K562 (cell line): Measurements from ENCODE around the gene KRT75. TPM values are rescaled to one million over a fixed set of nuclear protein-coding genes. Genes with fewer than 3 reads are reported as not detected.

Experiments used
- ATAC-seq: fragments of 200-7000 bp; cut with Tn5 transposase; 3 replicates; pipeline ENCODE4 v1.9.1; 2020; ENCODE audit warnings: moderate library complexity
- BruUV-seq: library from RNA; stranded (reverse); fragments of 400-500 nt; replicated peaks from 2 replicates; lab custom pipeline; 2021; lab: Mats Ljungman, UMichigan
- CTCF ChIA-PET: fragments of 300-600 bp; formaldehyde crosslinking; extraction: SDS; loops from one replicate; lab custom pipeline; 2021; ENCODE audit warnings: low intra/inter-chr PET ratio; lab: Yijun Ruan, JAX
- POLR2A ChIA-PET: fragments of 300-600, 350-650 bp; sonication (Branson Sonifier 250); formaldehyde crosslinking; extraction: SDS; loops from one replicate; lab custom pipeline; 2021; ENCODE audit warnings: antibody characterized with exemption, inconsistent platforms; lab: Yijun Ruan, JAX
- DNase-seq, 4 experiments: peaks; one replicate each; pipeline versions ENCODE4 v3.0.0 to v3.0.0-alpha.2; 2011 to 2018; ENCODE audit warnings: low spot score in 3 of 4, mixed read lengths in 3 of 4; ENCODE audit errors: extremely low read depth in 1 of 4
- FAIRE-seq: peaks from 2 replicates; lab custom pipeline; 2011; peaks lifted over from hg19 to GRCh38; lab: Jason Lieb, UNC
- H2AFZ ChIP-seq: 2 replicates; pipeline ENCODE4 v1.6.0; 2011; ENCODE audit warnings: low read depth, low read length, control low read depth, inconsistent platforms
- H3K27ac ChIP-seq: fragments of 200-600 bp; 3 replicates; pipeline ENCODE4 v1.8.0; 2011; ENCODE audit warnings: low read depth, mild to moderate bottlenecking, control low read depth, inconsistent platforms, low read length, moderate library complexity, mixed read lengths; ENCODE audit errors: extremely low read depth
- H3K27me3 ChIP-seq, 2 experiments: fragments of 300-600 bp in 1 of 2; 2 replicates in 1 of 2; 3 replicates in 1 of 2; pipeline versions ENCODE4 v1.6.0 to v1.8.0; 2011; ENCODE audit warnings: inconsistent platforms in 2 of 2, low read length in 2 of 2, mild to moderate bottlenecking in 1 of 2, mixed read lengths in 1 of 2, moderate library complexity in 1 of 2; ENCODE audit not compliant: control insufficient read depth in 2 of 2, insufficient read depth in 2 of 2
- H3K36me3 ChIP-seq: fragments of 300-600 bp; 3 replicates; pipeline ENCODE4 v1.8.0; 2011; ENCODE audit warnings: mild to moderate bottlenecking, low read length, inconsistent platforms; ENCODE audit not compliant: control insufficient read depth, insufficient read depth
- H3K4me1 ChIP-seq, 2 experiments: fragments of 200-600 bp in 1 of 2; replicated peaks in 1 of 2; 2 replicates in 1 of 2; 3 replicates in 1 of 2; pipeline versions ENCODE4 v1.5.1 to v1.8.0; 2011; ENCODE audit warnings: inconsistent platforms in 2 of 2, low read length in 2 of 2, mild to moderate bottlenecking in 1 of 2, mixed read lengths in 1 of 2, moderate library complexity in 1 of 2; ENCODE audit not compliant: control insufficient read depth in 2 of 2, insufficient read depth in 2 of 2
- H3K4me2 ChIP-seq: 2 replicates; pipeline ENCODE4 v1.6.1; 2011; ENCODE audit warnings: low read length, control low read depth, inconsistent platforms, mixed read lengths; ENCODE audit not compliant: insufficient read depth
- H3K4me3 ChIP-seq: fragments of 200-600 bp; sonication (generic), shearing (Covaris generic); 2 replicates; pipeline ENCODE4 v1.5.1; 2016; ENCODE audit warnings: control low read depth, inconsistent platforms
- H3K79me2 ChIP-seq: fragments of 200-600 bp; 3 replicates; pipeline ENCODE4 v1.8.0; 2011; ENCODE audit warnings: low read length, inconsistent platforms; ENCODE audit not compliant: control insufficient read depth, insufficient read depth
- H3K9ac ChIP-seq, 2 experiments: 2 replicates each; pipeline versions ENCODE4 v1.6.0 to v1.6.1; 2011; ENCODE audit warnings: low read depth in 2 of 2, low read length in 2 of 2, control low read depth in 1 of 2, inconsistent platforms in 1 of 2, mild to moderate bottlenecking in 1 of 2, mixed read lengths in 1 of 2; ENCODE audit not compliant: insufficient read depth in 1 of 2
- H3K9me1 ChIP-seq: one replicate; pipeline ENCODE4 v1.6.0; 2011; ENCODE audit warnings: inconsistent platforms, mild to moderate bottlenecking, low read length, moderate library complexity; ENCODE audit not compliant: control insufficient read depth, insufficient read depth
- H3K9me3 ChIP-seq: replicated peaks from 2 replicates; pipeline ENCODE4 v1.5.1; 2011; ENCODE audit warnings: low read depth, low read length, inconsistent platforms; ENCODE audit not compliant: control insufficient read depth, insufficient read depth
- H4K20me1 ChIP-seq: replicated peaks from 2 replicates; pipeline ENCODE4 v1.6.1; 2011; ENCODE audit warnings: low read length, inconsistent platforms, mixed read lengths; ENCODE audit not compliant: control insufficient read depth, insufficient read depth
- NFIC ChIP-seq: fragments of 450-650 bp; IDR thresholded peaks from 2 replicates; pipeline ENCODE4 v1.6.1; 2017; ENCODE audit warnings: mild to moderate bottlenecking, inconsistent platforms
- NR2C1 ChIP-seq, 2 experiments: fragments of 450-650 bp; IDR thresholded peaks; 2 replicates each; pipeline ENCODE4 v1.6.1; 2017; ENCODE audit warnings: mild to moderate bottlenecking in 2 of 2, antibody characterized with exemption in 1 of 2, inconsistent platforms in 1 of 2, missing compliant biosample characterization in 1 of 2, missing genetic modification characterization in 1 of 2
- NR2C2 ChIP-seq, 2 experiments: fragments of 200-800 bp in 1 of 2; sonication (Bioruptor generic) in 1 of 2; sonication (generic) in 1 of 2; formaldehyde crosslinking in 1 of 2; IDR thresholded peaks; 2 replicates each; pipeline versions ENCODE4 v1.6.1 to v1.8.0; 2016 to 2022; ENCODE audit warnings: mild to moderate bottlenecking in 1 of 2, missing compliant biosample characterization in 1 of 2, missing genetic modification characterization in 1 of 2, missing genetic modification reagents in 1 of 2
- NUFIP1 ChIP-seq: fragments of 450-650 bp; IDR thresholded peaks from 2 replicates; pipeline ENCODE4 v1.6.1; 2018; ENCODE audit not compliant: partially characterized antibody
- ZNF707 ChIP-seq: fragments of 250-450 bp; sonication (Bioruptor Pico); conservative IDR thresholded peaks from 2 replicates; pipeline ENCODE4 v1.8.0; 2022; ENCODE audit warnings: inconsistent platforms, mild to moderate bottlenecking, moderate library complexity
- WGBS: fragments of 100-300 bp; shearing (Covaris generic); methylation state at CpG from one replicate; pipeline ENCODE4 v1.1.6; 2016; ENCODE audit warnings: low coverage, mixed read lengths; ENCODE audit not compliant: insufficient coverage; ENCODE audit errors: missing lambda C conversion rate; 5-methylcytosine and 5-hydroxymethylcytosine counted together
- in situ Hi-C: fragments of 300-500 bp; cut with MboI; formaldehyde crosslinking; loops from 4 replicates; pipeline ENCODE4 v1.15.0; 2018; ENCODE audit warnings: inconsistent platforms, mixed read lengths
- intact Hi-C: fragments of 100-400 bp; cut with micrococcal nuclease; formaldehyde crosslinking; loops from 2 replicates; pipeline ENCODE4 v1.14.2; 2022
- polyA plus RNA-seq, 8 experiments: library from polyadenylated mRNA; depleted of rRNA in 4 of 8; stranded (reverse) in 5 of 8; unstranded in 3 of 8; fragments of >200 nt; fragmentation: Nextera tagmentation in 2 of 8; fragmentation: Illumina TruSeq in 1 of 8; extraction: Ambion mirVana in 2 of 8; extraction: Trizol in 1 of 8; gene quantifications; 2 replicates each; pipeline versions ENCODE4 v1.2.1 to v1.2.3, GENCODE V29; 2011 to 2014; ENCODE audit warnings: inconsistent platforms in 1 of 8, missing spikeins in 1 of 8
- total RNA-seq, 7 experiments: library from RNA; depleted of rRNA in 6 of 7; stranded (reverse); fragments of >200 nt in 6 of 7; fragmentation: Illumina TruSeq in 2 of 7; extraction: Trizol in 2 of 7; gene quantifications; 2 replicates each; pipeline versions ENCODE4 v1.2.1 to v1.2.3, GENCODE V29; 2011 to 2021; ENCODE audit warnings: low replicate concordance in 1 of 7
- TF ChIP-seq, protein P1 (sequence below): fragments of 450-650 bp; IDR thresholded peaks from 2 replicates; pipeline ENCODE4 v1.6.1; 2016

KRT75 gene
- total and polyA plus RNA-seq, 9 of the 15 experiments (the other 6 are each of a cell fraction or from before 2014, with no cell fraction given) = not detected

DNA sequence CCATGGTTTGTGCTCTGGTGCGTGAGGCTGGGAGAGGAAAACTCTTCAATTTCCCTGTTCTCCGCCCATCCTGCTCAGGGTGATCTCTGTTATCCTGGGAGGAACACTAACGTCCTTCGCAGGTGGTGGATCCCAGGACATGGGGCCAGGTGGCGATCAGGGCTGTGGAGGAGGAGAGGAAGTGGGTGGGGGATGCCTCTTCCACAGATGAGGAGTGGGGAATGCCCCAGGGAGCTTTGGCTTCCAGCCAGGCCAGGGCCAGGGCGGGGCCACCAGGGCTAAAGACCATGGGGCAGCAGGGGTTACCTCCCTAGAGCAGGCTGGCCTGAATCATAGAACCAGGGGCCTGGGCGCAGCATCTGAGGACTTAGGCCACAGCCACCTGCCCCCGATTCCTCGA lies 3.3 kb upstream of the KRT75 start:
- no peak overlapping the region for H3K27ac ChIP-seq
- no peak overlapping the region for H3K9ac ChIP-seq
- no peaks in the 10 kb centered on the region for H4K20me1 ChIP-seq
- FAIRE-seq (no peak), DNase-seq (no peak), ATAC-seq (no peak)
- in situ Hi-C loops (no loop called here), intact Hi-C loops (no loop called here)
- no peaks in the 10 kb centered on the region for H3K79me2 ChIP-seq
- TF ChIP-seq NFIC = peak; percentile 65; the same call in 1 of the 2 replicates
- TF ChIP-seq ZNF707 (CRISPR knock-in tag) = no peak
- no peaks in the 10 kb centered on the region for H3K36me3 ChIP-seq
- 5% methylated on average over 9 of the region's 9 CpGs for WGBS
- H3K4me1 ChIP-seq = no peaks in the 10 kb centered on the region
- ChIA-PET CTCF (no interaction called here), POLR2A (interaction anchor here (0.6 kb wide), 1 partner anchor 13 kb away, joined by 3 read pairs; no protein-coding TSS in a partner anchor)
- H3K4me2 ChIP-seq = no peak overlapping the region
- no peaks in the 10 kb centered on the region for H3K9me3 ChIP-seq
- H2AFZ ChIP-seq = no peak overlapping the region
- no TSS peak for BruUV-seq
- no peaks in the 10 kb centered on the region for H3K9me1 ChIP-seq
- no peak overlapping the region for H3K4me3 ChIP-seq
- peaks cover 15 to 50% of the 10 kb centered on the region in 2 experiments for H3K27me3 ChIP-seq

DNA sequence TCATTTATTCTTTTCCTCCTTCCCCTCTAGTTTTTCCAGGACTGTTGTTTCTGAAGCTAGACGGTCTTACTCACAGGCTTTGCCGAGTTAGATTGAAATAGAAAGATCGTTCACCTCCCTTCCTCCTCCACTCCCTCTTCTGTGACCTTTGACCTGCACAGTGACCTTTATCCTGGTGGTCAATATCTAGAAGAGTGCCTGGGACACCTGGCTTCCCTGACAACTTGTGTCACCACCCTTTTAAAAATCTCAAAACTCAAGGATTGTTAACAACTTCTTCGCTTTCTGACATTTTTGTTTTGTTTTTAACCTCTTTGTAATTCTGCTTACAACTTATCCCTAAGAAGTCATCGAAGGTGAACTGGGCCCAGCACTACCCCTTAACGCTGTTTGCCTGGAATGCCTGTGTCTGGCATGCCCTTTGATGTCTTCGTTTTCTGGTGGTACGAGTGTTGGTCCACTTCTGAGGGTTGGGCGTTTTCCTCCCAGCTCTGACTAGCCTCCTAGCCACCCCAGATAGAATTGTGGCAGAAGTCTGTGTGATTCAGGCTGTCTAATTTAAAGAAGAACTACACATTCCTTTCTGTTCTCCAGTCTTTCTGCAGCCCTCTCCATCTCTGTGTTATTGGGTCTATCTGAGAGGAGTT lies 2.8 kb upstream of the KRT75 start:
- no peak overlapping the region for H3K9ac ChIP-seq
- H3K4me3 ChIP-seq = no peak overlapping the region
- ATAC-seq = no peak
- no peaks in the 10 kb centered on the region for H3K4me1 ChIP-seq
- no peak overlapping the region for H2AFZ ChIP-seq
- POLR2A ChIA-PET = interaction anchor here (0.5 to 0.6 kb wide), 2 partner anchors 12 to 224 kb away, joined by 3 read pairs; no protein-coding TSS in a partner anchor
- no peak for FAIRE-seq
- H3K9me3 ChIP-seq = no peaks in the 10 kb centered on the region
- 1% methylated on average over 9 of the region's 9 CpGs for WGBS
- no TSS peak for BruUV-seq
- H3K4me2 ChIP-seq = no peak overlapping the region
- no peaks in the 10 kb centered on the region for H3K79me2 ChIP-seq
- no peaks in the 10 kb centered on the region for H4K20me1 ChIP-seq
- H3K27ac ChIP-seq = no peak overlapping the region
- no peaks in the 10 kb centered on the region for H3K9me1 ChIP-seq
- peaks cover 15 to 51% of the 10 kb centered on the region in 2 experiments for H3K27me3 ChIP-seq
- intact Hi-C loops = no loop called here
- H3K36me3 ChIP-seq = no peaks in the 10 kb centered on the region
- TF ChIP-seq NR2C2 (CRISPR knock-in tag; IDR thresholded peaks at IDR 0.05) = no peak
- TF ChIP-seq NR2C2 (tag; IDR thresholded peaks at IDR 0.05) = peak; percentile 50
- TF ChIP-seq, protein P1, sequence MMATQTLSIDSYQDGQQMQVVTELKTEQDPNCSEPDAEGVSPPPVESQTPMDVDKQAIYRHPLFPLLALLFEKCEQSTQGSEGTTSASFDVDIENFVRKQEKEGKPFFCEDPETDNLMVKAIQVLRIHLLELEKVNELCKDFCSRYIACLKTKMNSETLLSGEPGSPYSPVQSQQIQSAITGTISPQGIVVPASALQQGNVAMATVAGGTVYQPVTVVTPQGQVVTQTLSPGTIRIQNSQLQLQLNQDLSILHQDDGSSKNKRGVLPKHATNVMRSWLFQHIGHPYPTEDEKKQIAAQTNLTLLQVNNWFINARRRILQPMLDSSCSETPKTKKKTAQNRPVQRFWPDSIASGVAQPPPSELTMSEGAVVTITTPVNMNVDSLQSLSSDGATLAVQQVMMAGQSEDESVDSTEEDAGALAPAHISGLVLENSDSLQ = no peak
- TF ChIP-seq NUFIP1 = no peak
- 0 out of 2 replicates have a peak, but pooled peaks have one; percentile 47 for TF ChIP-seq NR2C1 (IDR thresholded peaks at IDR 0.05)
- peak; percentile 56; the same call in 1 of the 2 replicates for TF ChIP-seq NR2C1 (tag; IDR thresholded peaks at IDR 0.05)
- TF ChIP-seq, all 486 proteins: peak for 2
- no peak for DNase-seq
- CTCF ChIA-PET = no interaction called here
- in situ Hi-C loops = no loop called here
